SK-N-MC (cell line): Measurements from ENCODE around the gene CMTR1.

ENCODE experiments used
- DNase-seq: peaks from one replicate; pipeline ENCODE4 v3.0.0-alpha.2; 2011; ENCODE audit warnings: low read depth, low spot score
- H3K27ac ChIP-seq: fragments of 200-600 bp; sonication (generic); 2 replicates; pipeline ENCODE4 v1.5.1; 2016; ENCODE audit warnings: mixed run types
- H3K36me3 ChIP-seq: fragments of 200-600 bp; sonication (generic); 2 replicates; pipeline ENCODE4 v1.6.1; 2017; ENCODE audit warnings: antibody characterized with exemption, low read length, mixed read lengths; ENCODE audit not compliant: insufficient read depth
- H3K4me3 ChIP-seq: fragments of 200-600 bp; sonication (generic); 2 replicates; pipeline ENCODE4 v1.5.1; 2016
- H3K9ac ChIP-seq: fragments of 200-600 bp; sonication (generic); 2 replicates; pipeline ENCODE4 v1.8.0; 2017; ENCODE audit warnings: mixed run types, mixed read lengths; ENCODE audit not compliant: insufficient read length
- H3K9me3 ChIP-seq: fragments of 200-600 bp; sonication (generic); 2 replicates; pipeline ENCODE4 v1.6.1; 2017; ENCODE audit warnings: low read depth, mild to moderate bottlenecking, antibody characterized with exemption, low read length, moderate library complexity, mixed read lengths
- EZH2 ChIP-seq: fragments of 200-600 bp; sonication (generic); IDR thresholded peaks from one replicate; pipeline ENCODE4 v1.6.1; 2017; ENCODE audit warnings: antibody characterized with exemption
- FOXP2 ChIP-seq: optimal IDR thresholded peaks from 2 replicates; pipeline ENCODE3; 2011; ENCODE audit warnings: mild to moderate bottlenecking, moderate library complexity; ENCODE audit not compliant: insufficient read depth; ENCODE audit errors: extremely low read length, control extremely low read depth
- POLR2AphosphoS5 ChIP-seq: IDR thresholded peaks from 2 replicates; pipeline ENCODE4 v1.6.1; 2012; ENCODE audit warnings: mild to moderate bottlenecking, low read depth, low read length, borderline replicate concordance

The CMTR1 gene

GRCh38 chr6:37459981-37460800, 27.2 kb downstream of the CMTR1 start:
- no peak for TF ChIP-seq POLR2AphosphoS5
- TF ChIP-seq FOXP2, result no peak
- no peak for TF ChIP-seq EZH2
- H3K27ac ChIP-seq, result no peak overlapping the region
- H3K36me3 ChIP-seq, result peaks cover 50% of the 10 kb centered on the region
- H3K9me3 ChIP-seq, result no peaks in the 10 kb centered on the region
- H3K9ac ChIP-seq, result no peak overlapping the region
- DNase-seq, result peak; percentile 30
- H3K4me3 ChIP-seq, result no peak overlapping the region

- Histone ChIP-seq H3K9me3 (no peaks in the 10 kb centered on the region), H3K27ac (no peak overlapping the region), H3K4me3 (no peak overlapping the region), H3K36me3 (peaks cover 49% of the 10 kb centered on the region), H3K9ac (no peak overlapping the region)
- no peak for TF ChIP-seq FOXP2
- TF ChIP-seq POLR2AphosphoS5, result no peak
- no peak for TF ChIP-seq EZH2
- no peak for DNase-seq
Measured at GRCh38 chr6:37460805-37461204, 27.8 kb downstream of the CMTR1 start.

- peaks cover 5% of the 10 kb centered on the region; the same call in 1 of the 2 replicates for H3K9me3 ChIP-seq
- no peak overlapping the region for H3K9ac ChIP-seq
- no peak overlapping the region for H3K27ac ChIP-seq
- peaks cover 56% of the 10 kb centered on the region for H3K36me3 ChIP-seq
- no peak for TF ChIP-seq POLR2AphosphoS5
- TF ChIP-seq EZH2, result no peak
- TF ChIP-seq FOXP2, result no peak
- no peak overlapping the region for H3K4me3 ChIP-seq
- DNase-seq, result no peak
Measured at GRCh38 chr6:37463110-37463509, 30.1 kb downstream of the CMTR1 start.

- Histone ChIP-seq H3K9ac (no peak overlapping the region), H3K4me3 (no peak overlapping the region), H3K9me3 (peaks cover 5% of the 10 kb centered on the region; the same call in 1 of the 2 replicates), H3K36me3 (peaks cover 35% of the 10 kb centered on the region), H3K27ac (no peak overlapping the region)
- no peak for TF ChIP-seq POLR2AphosphoS5
- TF ChIP-seq EZH2, result no peak
- TF ChIP-seq FOXP2, result no peak
- DNase-seq, result no peak
Measured at GRCh38 chr6:37467718-37468117, 34.7 kb downstream of the CMTR1 start.

GRCh38 chr6:37473364-37474095, 40.5 kb downstream of the CMTR1 start:
- H3K4me3 ChIP-seq, result no peak overlapping the region
- no peak for TF ChIP-seq FOXP2
- no peak for TF ChIP-seq POLR2AphosphoS5
- no peak for TF ChIP-seq EZH2
- peaks cover 19% of the 10 kb centered on the region; the same call in 1 of the 2 replicates for H3K36me3 ChIP-seq
- H3K9me3 ChIP-seq, result no peaks in the 10 kb centered on the region
- no peak overlapping the region for H3K9ac ChIP-seq
- no peak overlapping the region for H3K27ac ChIP-seq
- DNase-seq, result no peak

- DNase-seq, result no peak
- Histone ChIP-seq H3K27ac (no peak overlapping the region), H3K4me3 (no peak overlapping the region), H3K36me3 (peaks cover 20% of the 10 kb centered on the region; the same call in 1 of the 2 replicates), H3K9me3 (no peaks in the 10 kb centered on the region), H3K9ac (no peak overlapping the region)
- TF ChIP-seq EZH2 (no peak), POLR2AphosphoS5 (no peak), FOXP2 (no peak)
Measured at GRCh38 chr6:37474316-37474715, 41.3 kb downstream of the CMTR1 start.

GRCh38 chr6:37477191-37477590, 44.2 kb downstream of the CMTR1 start:
- TF ChIP-seq EZH2 (no peak), FOXP2 (no peak), POLR2AphosphoS5 (no peak)
- peaks cover 25% of the 10 kb centered on the region; the same call in 1 of the 2 replicates for H3K36me3 ChIP-seq
- no peaks in the 10 kb centered on the region for H3K9me3 ChIP-seq
- no peak overlapping the region for H3K27ac ChIP-seq
- DNase-seq, result no peak
- H3K9ac ChIP-seq, result no peak overlapping the region
- no peak overlapping the region for H3K4me3 ChIP-seq
